GM04503 (cell line): ENCODE data around the gene NT5DC1.

Experiments
- DNase-seq: peaks from one replicate; pipeline ENCODE4 v3.0.0-alpha.2; 2012; ENCODE audit warnings: low read depth

The NT5DC1 gene

GRCh38 chr6:116196841-116197240 lies 96.2 kb downstream of the NT5DC1 start:
- no peak for DNase-seq

- DNase-seq: no peak
These were observed 100.1 kb downstream of the NT5DC1 start for GRCh38 chr6:116200619-116201249.

- no peak for DNase-seq
These were observed 100.9 kb downstream of the NT5DC1 start for GRCh38 chr6:116201538-116201937.

- DNase-seq: no peak
These were observed 104.6 kb downstream of the NT5DC1 start for GRCh38 chr6:116205281-116205680.

GRCh38 chr6:116206231-116206903 lies 105.7 kb downstream of the NT5DC1 start:
- DNase-seq: no peak

- DNase-seq: no peak
These were observed 107.6 kb downstream of the NT5DC1 start for GRCh38 chr6:116208056-116208785.

GRCh38 chr6:116210316-116210715 lies 109.7 kb downstream of the NT5DC1 start:
- DNase-seq: no peak

- DNase-seq: no peak
These were observed 110.2 kb downstream of the NT5DC1 start for GRCh38 chr6:116210750-116211425.

GRCh38 chr6:116214681-116215080 lies 114.0 kb downstream of the NT5DC1 start:
- no peak for DNase-seq

GRCh38 chr6:116215414-116215813 lies 114.8 kb downstream of the NT5DC1 start:
- no peak for DNase-seq

GRCh38 chr6:116217069-116217468 lies 116.4 kb downstream of the NT5DC1 start:
- no peak for DNase-seq

GRCh38 chr6:116218172-116218633 lies 117.5 kb downstream of the NT5DC1 start:
- no peak for DNase-seq

- no peak for DNase-seq
These were observed 118.2 kb downstream of the NT5DC1 start for GRCh38 chr6:116218866-116219265.

GRCh38 chr6:116221067-116221466 lies 120.4 kb downstream of the NT5DC1 start:
- peak; percentile 36 for DNase-seq

- no peak for DNase-seq
These were observed 121.3 kb downstream of the NT5DC1 start for GRCh38 chr6:116221911-116222310.

- no peak for DNase-seq
These were observed 122.7 kb downstream of the NT5DC1 start for GRCh38 chr6:116223355-116223754.

- DNase-seq: peak; percentile 65
These were observed 128.7 kb downstream of the NT5DC1 start for GRCh38 chr6:116229287-116229913.

- no peak for DNase-seq
These were observed 134.0 kb downstream of the NT5DC1 start for GRCh38 chr6:116234689-116235088.

- no peak for DNase-seq
These were observed 137.4 kb downstream of the NT5DC1 start for GRCh38 chr6:116238083-116238482.

GRCh38 chr6:116239256-116239655 lies 138.6 kb downstream of the NT5DC1 start:
- DNase-seq: no peak

- DNase-seq: no peak
These were observed 139.2 kb downstream of the NT5DC1 start for GRCh38 chr6:116239856-116240255.

- DNase-seq: no peak
These were observed 143.6 kb downstream of the NT5DC1 start for GRCh38 chr6:116244284-116244683.
